Measurements from ENCODE around the gene AVPR1A.

AVPR1A gene

GRCh38 chr12:63093084-63093483 is 57.9 kb downstream of the AVPR1A start:
- FAIRE-seq, result no peak
